Kidney (tissue), 19 donors: Measurements from ENCODE around the gene NPIPA8. TPM values are rescaled to one million over a fixed set of nuclear protein-coding genes. Genes with fewer than 3 reads are reported as not detected.
"Not testable (repeated sequence)": the region's sequence is repeated elsewhere in the genome, so short reads cannot be mapped to it uniquely, and the experiment has no call there.

Source experiments
- DNase-seq, 5 donors: peaks; one replicate each; pipeline ENCODE4 v3.0.0-alpha.2; 2013 to 2020
- FAIRE-seq: peaks from 2 replicates; lab custom pipeline; 2012; peaks lifted over from hg19 to GRCh38; lab: Jason Lieb, UNC
- H3K27ac ChIP-seq, 2 donors: one replicate each; pipeline ENCODE4 v1.7.0; 2013; ENCODE audit warnings: low read depth in 2 of 2, low read length in 2 of 2, inconsistent platforms in 1 of 2
- H3K27me3 ChIP-seq: one replicate; pipeline ENCODE4 v1.7.1; 2013; ENCODE audit warnings: low read length, inconsistent platforms; ENCODE audit not compliant: control insufficient read depth, insufficient read depth
- H3K36me3 ChIP-seq, 3 donors: one replicate each; pipeline versions ENCODE4 v1.7.0 to v1.7.1; 2013; ENCODE audit warnings: low read length in 3 of 3, control low read depth in 1 of 3, inconsistent platforms in 1 of 3; ENCODE audit not compliant: insufficient read depth in 3 of 3, control insufficient read depth in 2 of 3
- H3K4me1 ChIP-seq, 3 donors: one replicate each; pipeline versions ENCODE4 v1.7.0 to v1.7.1; 2013; ENCODE audit warnings: low read length in 3 of 3, inconsistent platforms in 1 of 3, low read depth in 1 of 3; ENCODE audit not compliant: control insufficient read depth in 2 of 3, insufficient read depth in 2 of 3
- H3K4me3 ChIP-seq, 3 donors: one replicate each; pipeline versions ENCODE4 v1.7.0 to v1.8.1; 2013; ENCODE audit warnings: low read length in 3 of 3, control low read depth in 1 of 3, inconsistent platforms in 1 of 3
- H3K9ac ChIP-seq, 3 donors: one replicate each; pipeline versions ENCODE4 v1.7.0 to v1.7.1; 2013; ENCODE audit warnings: low read length in 3 of 3, control low read depth in 1 of 3, inconsistent platforms in 1 of 3
- H3K9me3 ChIP-seq, 3 donors: one replicate each; pipeline versions ENCODE4 v1.7.0 to v1.7.1; 2013; ENCODE audit warnings: low read length in 3 of 3, control low read depth in 1 of 3, inconsistent platforms in 1 of 3; ENCODE audit not compliant: control insufficient read depth in 2 of 3, insufficient read depth in 1 of 3
- intact Hi-C: fragments of 100-400 bp; cut with DNase I; formaldehyde crosslinking; loops from one replicate; pipeline ENCODE4 v1.11.1; 2022
- long read RNA-seq, 10 donors: library from polyadenylated mRNA in 1 of 10; unstranded in 1 of 10; transcript quantifications; one replicate each; pipeline ENCODE4 v2.0.0 and lab custom pipeline, GENCODE V29; 2021 to 2026
- polyA plus RNA-seq: library from polyadenylated mRNA; stranded (reverse); fragments of 350-450 nt; fragmentation: Illumina TruSeq; extraction: RNeasy Lipid Tissue Mini Kit (QIAGEN cat#74804); gene quantifications from one replicate; pipeline ENCODE4 v1.2.3, GENCODE V29; 2014; ENCODE audit warnings: low read depth, low replicate concordance; ENCODE audit not compliant: insufficient read depth
- total RNA-seq: library from RNA; stranded (reverse); fragmentation: NEBNext Ultra II Directional; extraction: Animal tissue kit (Norgen Biotek cat#: 25700); gene quantifications from one replicate; pipeline ENCODE4 v1.2.1, GENCODE V29; 2021
- donor health status: control.
- donor health status: control.
- donor health status: DM: yes; HTN: yes; CAD: no.
- donor health status: Normal renal cell carcinoma (clear cell type).

The NPIPA8 gene
- 4.8 TPM for total RNA-seq
- 4.8 TPM for polyA plus RNA-seq
- long read RNA-seq, donor 1, partial matches to known transcripts: 7 of 7 reads
- long read RNA-seq, donor 1, other reads (novel, unspliced or antisense): 0 of 7 reads
- long read RNA-seq, donor 2: 0 reads
- long read RNA-seq, donor 3: 0 reads
- long read RNA-seq, donor 4: 0 reads
- long read RNA-seq, donor 5: 0 reads
- long read RNA-seq, donor 6: 0 reads
- long read RNA-seq, donor 7: 0 reads
- long read RNA-seq, donor 8: 0 reads
- long read RNA-seq, donor 9: 0 reads
- long read RNA-seq, donor 10: 0 reads

DNA sequence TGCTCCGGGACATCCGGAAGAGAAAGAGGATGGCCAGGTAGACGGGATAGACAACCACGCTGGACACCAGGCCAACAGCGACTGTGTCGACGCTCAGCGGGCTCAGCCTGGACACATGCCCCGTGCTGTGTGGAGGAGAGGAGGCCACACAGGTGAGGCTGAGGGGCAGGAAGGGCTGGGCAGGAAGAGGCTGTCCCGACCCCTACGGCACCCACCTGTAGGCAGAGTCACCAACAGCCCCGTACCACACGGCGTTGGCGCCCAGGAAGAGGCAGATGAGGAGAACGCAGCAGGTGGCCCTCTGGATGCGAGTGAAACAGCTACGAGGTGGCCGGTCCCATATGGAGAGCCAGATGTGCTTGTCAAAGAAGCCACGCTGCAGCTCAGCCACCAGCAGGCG lies at the start of gene NPIPA8:
Gene NPIPA8, minus strand, starts transcription at position 101 of the 400 bp plus-strand sequence. CDS start 4,074 bp downstream, outside the sequence.
- H3K4me3 ChIP-seq, H3K36me3 ChIP-seq, H3K27ac ChIP-seq, H3K27me3 ChIP-seq, DNase-seq, H3K4me1 ChIP-seq, intact Hi-C loops, H3K9me3 ChIP-seq, FAIRE-seq, H3K9ac ChIP-seq: not testable (repeated sequence)

GRCh38 chr16:18385285-18385684 lies 48.7 kb upstream of the NPIPA8 start:
- H3K9ac ChIP-seq, intact Hi-C loops, FAIRE-seq, H3K9me3 ChIP-seq, H3K4me3 ChIP-seq, H3K4me1 ChIP-seq, H3K36me3 ChIP-seq, H3K27me3 ChIP-seq, H3K27ac ChIP-seq: not testable (repeated sequence)
- peak in 1 of 5 donors; percentile 60 for DNase-seq

- H3K9ac ChIP-seq, H3K9me3 ChIP-seq, H3K36me3 ChIP-seq, FAIRE-seq, H3K4me3 ChIP-seq, H3K27me3 ChIP-seq, H3K4me1 ChIP-seq, intact Hi-C loops, H3K27ac ChIP-seq: not testable (repeated sequence)
- peak in 1 of 5 donors; percentile 43 for DNase-seq
Measured at GRCh38 chr16:18384869-18385268, 48.3 kb upstream of the NPIPA8 start.

DNA sequence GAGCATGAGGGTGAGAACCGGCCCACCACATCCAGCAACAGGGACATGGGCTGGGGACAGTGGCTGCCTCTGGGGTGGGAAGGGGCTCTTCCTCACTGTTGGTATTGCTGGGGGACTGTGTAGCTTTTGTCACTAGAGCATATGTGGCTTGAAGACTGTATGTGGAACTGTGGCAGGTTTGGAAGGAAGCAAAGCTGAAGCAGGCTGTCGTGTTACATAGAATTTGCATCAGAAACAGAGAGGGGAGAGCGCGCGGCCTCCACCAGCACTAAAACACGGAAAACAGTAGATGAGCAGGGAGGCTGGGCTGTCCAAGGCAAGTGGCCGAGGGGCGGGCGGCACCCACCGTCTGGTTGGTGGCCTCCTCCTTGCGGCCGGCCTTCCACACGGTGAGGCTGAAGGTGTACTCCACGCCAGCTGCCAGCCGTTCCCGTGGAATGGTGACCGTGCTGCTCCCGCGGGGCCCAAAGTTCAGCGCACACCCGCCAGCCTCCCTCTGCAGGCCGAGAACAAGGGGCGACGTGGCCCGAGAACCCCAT lies 47.6 kb upstream of the NPIPA8 start:
- H3K27me3 ChIP-seq, H3K9me3 ChIP-seq, H3K4me1 ChIP-seq, H3K4me3 ChIP-seq, H3K36me3 ChIP-seq, FAIRE-seq, H3K9ac ChIP-seq, intact Hi-C loops, H3K27ac ChIP-seq, DNase-seq: not testable (repeated sequence)

DNA sequence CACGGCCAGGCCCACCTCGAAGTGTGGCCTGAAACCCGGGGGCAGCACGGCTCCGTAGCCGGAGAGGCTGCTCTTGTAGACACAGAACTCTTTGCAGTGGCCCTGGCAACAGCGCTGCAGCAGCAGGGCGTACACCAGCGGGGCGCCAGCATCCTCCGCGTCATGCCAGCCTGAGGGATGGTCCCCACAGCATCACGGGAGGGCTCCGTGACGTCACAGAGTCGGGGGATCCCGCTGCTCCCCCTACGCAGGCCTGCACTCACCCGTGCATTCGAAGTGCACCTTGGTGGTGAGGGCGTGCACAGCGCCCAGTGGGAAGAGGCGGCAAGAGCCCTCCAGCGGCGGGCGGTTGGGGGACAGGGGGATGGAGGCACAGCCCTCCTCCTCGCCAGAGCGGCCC lies 46.2 kb upstream of the NPIPA8 start:
- H3K27ac ChIP-seq, H3K9ac ChIP-seq, H3K4me3 ChIP-seq, H3K27me3 ChIP-seq, FAIRE-seq, intact Hi-C loops, H3K4me1 ChIP-seq, H3K9me3 ChIP-seq, H3K36me3 ChIP-seq: not testable (repeated sequence)
- DNase-seq: peak in 1 of 5 donors; percentile 55

GRCh38 chr16:18347742-18348141 lies 11.2 kb upstream of the NPIPA8 start:
- H3K4me3 ChIP-seq, FAIRE-seq, H3K27ac ChIP-seq, H3K4me1 ChIP-seq, H3K9ac ChIP-seq, H3K36me3 ChIP-seq, intact Hi-C loops, H3K9me3 ChIP-seq, H3K27me3 ChIP-seq: not testable (repeated sequence)
- DNase-seq: peak in 1 of 5 donors; percentile 39

DNA sequence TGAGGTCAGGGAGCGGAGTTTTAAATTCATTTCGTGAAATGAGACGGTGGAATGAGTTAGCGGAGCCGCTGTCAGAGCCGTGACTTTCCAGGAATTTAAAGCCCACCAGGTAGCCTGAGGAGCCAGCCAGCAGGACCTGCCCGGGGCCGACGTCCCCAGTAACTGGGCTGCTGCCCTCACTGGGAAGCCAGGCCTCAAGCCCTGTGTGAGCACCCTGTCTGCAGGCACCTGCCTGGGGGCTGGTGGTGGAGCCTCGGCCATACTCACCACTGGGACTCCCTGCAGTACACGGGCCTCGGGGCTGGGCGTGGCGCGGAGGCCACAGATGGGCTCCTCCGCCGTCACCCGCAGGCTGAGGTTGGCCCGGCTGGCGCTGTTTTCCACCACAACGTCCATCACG lies 10.5 kb upstream of the NPIPA8 start:
- not testable (repeated sequence) for H3K36me3 ChIP-seq, FAIRE-seq

DNA sequence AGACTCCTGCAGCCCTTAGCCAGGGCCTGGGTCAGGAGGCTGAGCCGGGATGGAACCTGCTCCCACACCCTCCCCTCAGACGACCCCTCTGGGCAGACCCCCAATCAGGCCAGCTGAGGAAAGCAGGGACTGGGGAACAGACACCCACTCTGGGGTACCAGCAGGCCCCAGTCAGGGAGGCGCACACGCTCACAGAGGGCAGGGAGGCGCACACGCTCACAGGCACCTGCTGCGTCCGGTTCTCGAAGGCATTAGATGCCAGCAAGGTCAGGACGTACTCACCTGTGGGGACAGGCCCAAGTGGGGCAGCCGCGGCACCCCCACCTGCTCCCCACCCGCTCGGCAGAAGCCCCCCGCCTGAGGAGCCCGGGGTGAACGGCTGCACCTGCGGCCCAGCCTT lies 8.1 kb upstream of the NPIPA8 start:
- H3K9me3 ChIP-seq, H3K27me3 ChIP-seq, intact Hi-C loops, H3K36me3 ChIP-seq, H3K27ac ChIP-seq, H3K4me1 ChIP-seq, FAIRE-seq, DNase-seq, H3K9ac ChIP-seq, H3K4me3 ChIP-seq: not testable (repeated sequence)

More for the DNA sequence above, 10.5 kb upstream of the NPIPA8 start:
- intact Hi-C loops, H3K4me3 ChIP-seq, H3K9me3 ChIP-seq, H3K27me3 ChIP-seq, H3K9ac ChIP-seq, H3K27ac ChIP-seq, H3K4me1 ChIP-seq: not testable (repeated sequence)
- peak in 1 of 5 donors; percentile 18 for DNase-seq
